GM19238 (cell line): Measurements from ENCODE around the gene ARRB2.

Experiments used
- DNase-seq: peaks from one replicate; pipeline ENCODE4 v3.0.0; 2011; ENCODE audit warnings: low spot score; ENCODE audit not compliant: insufficient read length

ARRB2 gene

DNA sequence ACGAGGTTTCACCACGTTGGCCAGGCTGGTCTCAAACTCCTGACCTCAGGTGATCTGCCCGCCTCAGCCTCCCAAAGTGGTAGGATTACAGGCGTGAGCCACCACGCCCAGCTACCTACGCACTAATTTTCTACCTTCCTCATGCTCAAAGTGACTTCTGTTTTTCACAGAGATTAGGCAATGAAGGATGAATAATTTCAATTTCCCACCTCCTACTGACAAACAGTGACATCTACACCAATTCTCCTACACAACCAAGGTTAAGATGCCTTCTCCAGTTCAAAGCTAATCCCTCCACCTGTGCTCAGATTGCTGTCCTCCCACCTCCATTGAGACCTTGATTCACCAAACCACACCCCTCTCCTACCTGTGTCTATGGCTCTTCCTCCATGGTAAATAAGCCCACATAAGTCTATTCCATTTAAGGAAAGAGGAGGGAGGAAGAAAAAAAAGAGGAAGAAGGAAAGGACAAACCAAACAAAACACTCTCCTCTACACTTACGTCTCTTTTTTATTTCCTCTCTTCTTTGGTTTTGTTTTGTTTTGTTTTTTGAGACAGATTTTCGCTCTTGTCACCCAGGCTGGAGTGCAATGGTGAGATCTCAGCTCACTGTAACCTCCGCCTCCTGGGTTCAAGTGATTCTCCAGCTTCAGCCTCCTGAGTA is 15.3 kb downstream of the ARRB2 start:
- DNase-seq: no peak

DNA sequence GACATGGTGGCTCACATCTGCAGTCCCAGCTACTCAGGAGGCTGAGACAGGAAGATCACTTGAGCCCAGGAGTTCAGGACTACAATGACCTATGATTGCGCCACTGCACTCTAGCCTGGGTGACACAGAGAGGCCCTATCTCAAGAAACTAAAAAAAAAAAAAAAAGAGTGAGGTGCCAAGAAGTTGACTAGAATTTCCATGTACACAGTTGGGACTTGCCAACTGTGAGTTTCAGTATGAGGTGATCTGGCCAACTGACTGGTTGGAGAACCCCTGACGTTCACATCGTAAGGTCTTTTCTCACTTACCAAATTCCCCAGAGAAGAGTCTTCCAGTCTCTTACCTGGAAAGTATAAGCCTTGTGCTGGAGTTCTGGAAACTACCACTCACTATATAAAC is 17.7 kb downstream of the ARRB2 start:
- no peak for DNase-seq

DNA sequence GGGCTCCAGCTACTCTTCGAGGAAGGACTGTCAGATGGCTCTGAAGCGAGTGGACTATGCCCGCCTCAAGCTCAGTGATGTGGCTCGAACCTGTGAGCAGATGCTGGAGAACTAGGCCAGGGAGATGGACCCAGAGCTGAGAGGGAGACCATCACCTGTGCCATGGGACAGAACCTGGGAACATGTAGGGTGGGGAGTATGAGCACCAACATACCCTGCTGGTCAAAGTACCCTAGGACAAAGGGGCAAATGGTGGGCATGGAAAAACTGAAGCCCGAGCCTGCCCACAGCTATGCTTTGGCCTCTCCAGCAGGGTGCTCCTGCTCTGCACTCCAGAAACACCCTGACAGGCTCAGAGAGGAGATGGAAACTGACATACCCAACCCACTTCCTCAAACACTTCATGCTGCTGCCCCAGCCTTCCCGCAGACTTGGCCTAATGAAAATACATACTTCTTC is 22.7 kb downstream of the ARRB2 start:
- DNase-seq: no peak

DNA sequence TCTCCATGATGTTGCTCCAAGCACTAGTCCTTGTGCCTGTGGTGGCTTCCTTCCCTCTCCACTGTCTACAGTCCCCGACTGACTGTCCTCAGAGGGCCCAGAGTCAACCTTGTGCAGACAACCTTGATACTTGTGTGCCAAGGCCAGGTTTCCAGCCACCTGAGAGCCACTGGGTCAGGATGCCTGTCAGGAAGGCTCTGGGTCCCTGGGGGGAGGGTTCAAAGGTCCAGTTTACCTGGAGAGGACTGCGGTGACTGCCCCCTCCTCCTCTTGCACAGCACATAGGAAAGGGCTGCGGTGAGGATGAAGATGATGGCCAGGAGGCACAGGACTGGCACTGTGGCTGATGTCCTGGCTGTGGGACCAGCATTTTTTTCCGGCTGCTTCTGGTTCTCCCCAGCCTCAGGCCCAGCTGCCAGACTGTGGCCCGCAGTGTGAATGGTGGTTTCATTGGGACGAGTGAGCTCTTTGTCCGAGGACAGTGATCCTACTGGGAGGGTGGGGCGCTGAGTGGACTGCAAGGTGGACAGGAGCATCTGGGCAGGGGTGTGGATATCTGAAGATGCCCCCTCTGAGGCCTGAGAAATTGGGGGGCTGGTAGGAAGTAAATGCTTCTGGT is 24.5 kb downstream of the ARRB2 start:
- DNase-seq: no peak

DNA sequence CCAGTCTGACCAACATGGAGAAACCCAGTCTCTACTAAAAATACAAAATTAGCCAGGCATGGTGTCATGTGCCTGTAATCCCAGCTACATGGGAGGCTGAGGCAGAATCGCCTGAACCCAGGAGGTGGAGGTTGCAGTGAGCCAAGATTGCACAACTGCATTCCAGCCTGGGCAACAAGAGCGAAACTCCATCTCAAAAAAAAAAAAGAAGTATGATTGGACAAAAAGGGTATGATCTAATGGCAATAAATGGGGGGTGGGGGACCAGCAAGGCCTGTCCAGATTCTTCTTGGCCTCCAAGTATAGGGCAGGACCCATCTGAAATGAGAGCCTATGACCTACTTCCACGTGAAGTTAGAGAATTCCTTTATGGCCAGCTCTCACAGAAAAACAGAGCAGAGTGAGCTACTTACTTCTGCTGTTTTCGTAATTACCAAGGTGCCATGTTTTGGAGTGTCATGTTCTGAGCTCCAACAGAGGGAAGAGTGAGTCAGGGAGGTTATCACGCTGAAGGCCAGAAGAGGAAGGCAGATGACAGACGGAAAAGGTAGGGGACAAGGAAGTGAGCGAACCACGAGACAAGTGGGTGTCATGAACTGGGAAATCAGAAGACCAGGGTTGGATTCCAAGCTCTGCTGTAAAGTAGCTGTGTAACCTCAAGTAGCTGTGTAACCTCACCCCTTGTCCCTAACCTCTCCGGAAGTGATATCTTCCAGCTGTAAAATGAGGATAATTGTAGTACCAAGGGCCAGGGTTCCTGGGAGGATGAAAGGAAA is 25.6 kb downstream of the ARRB2 start:
- DNase-seq: no peak

DNA sequence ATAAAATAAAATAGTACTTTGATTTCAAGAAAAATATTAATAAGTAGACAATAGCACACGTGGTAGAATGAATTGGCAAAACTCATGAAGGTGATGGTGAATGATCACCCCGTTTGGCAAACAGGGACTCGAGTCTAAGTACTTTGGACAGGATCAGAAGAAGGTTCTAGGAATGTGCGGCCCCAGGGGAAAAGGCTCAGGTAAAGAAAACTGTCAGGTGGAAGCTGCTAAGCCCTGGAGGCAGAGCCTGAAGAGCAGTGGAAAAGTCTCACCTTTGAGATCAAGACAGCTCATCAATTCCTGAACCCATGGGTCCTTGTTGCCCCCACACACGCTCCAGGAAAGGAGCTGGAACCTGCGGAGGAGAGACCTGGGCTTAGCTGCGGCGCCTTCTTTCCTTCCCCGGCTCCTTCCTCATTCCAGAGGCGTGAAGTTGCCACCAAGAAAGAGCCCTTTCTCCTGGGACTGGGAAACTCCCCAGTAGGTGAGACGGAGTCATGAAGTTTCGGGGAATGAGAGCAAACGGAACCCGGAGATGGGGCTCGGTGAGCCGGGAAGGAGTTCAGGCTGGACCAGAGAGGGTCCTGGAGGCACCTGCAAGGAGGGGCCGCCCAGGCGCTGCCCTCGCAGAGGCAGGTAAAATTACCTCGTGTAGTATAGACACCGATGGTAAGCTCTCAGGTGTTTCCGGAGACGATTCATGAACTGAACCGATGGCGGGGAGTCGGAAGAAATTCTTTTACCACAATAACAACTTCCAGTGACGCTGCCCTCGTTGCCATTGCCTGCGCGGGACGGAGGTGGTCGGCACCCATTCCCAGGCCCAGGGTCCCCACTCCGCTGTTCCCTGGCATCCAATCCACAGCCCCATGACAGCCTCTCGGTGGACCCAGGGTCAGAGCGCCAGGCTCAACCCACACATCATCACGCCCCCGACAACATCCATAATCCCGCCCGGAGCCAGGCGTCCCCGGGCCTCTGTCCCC is 28.0 kb downstream of the ARRB2 start:
- no peak for DNase-seq

DNA sequence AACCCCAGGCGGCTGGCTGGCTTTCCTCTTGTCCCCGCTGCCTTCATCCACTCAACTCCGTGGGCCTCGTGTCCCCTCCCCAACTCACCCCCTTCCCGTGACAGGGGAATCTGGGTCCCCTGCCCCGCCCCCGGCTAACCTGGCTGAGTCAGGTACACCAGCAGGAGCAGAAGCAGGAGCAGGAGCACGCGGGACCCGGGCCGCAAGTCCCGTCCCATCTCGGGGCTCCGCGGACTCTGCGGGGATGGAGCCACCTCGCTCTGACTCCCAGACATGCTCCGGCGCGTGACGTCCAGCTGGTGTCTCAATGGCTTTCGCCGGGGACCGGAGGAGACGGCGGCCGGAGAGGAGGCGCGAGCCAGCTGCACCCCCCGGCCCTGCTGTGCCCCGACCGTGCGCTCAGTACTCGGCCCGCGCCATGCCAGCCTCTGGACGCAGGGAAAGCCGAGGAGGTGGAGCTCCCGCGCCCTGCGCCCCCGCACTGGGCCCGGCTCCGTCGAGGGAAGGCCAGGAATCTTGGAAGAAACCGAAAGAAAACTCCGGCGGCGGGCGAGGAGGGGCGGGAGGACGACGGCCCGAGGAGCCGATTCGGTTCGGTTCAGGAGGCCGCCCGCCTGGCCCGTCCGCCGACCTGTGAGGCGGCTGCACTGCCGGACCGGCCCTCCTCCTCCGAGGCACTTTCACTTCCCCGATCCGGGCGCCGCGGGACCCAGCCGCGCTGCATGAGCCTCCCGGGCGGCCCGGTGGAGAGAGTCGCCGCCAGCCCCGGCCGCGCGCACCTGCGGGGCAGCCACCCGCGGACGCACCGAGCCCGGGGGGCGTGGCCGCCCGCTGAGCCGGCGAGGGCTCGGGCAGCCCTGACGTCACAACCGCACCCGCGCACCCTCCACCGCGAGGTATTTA is 28.9 kb downstream of the ARRB2 start, which contains the start of the genes CXCL16 and ZMYND15:
TSS of gene CXCL16 (minus strand) at position 807 of the 903 bp plus-strand sequence. CDS start at position 218, 589 bp downstream.
TSS of gene ZMYND15 (plus strand) at position 712 of the 903 bp plus-strand sequence. CDS start 716 bp downstream, outside the sequence.
- peak; percentile 81 for DNase-seq

DNA sequence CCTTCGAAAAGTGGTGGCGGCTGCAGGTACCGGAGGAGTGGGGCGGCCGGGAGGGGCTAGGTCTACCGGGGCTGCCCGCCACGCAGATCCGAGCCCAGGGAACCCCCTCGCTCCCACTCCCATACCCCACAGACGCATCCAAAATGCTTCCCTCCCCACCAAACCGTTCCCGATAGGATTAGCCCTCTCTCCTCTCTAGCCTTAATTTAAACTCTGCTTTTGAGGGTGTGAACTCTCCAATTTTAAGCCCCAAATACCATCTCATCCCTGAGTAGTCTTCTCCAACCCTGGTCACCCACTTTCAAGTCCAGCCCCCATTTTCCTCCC is 29.6 kb downstream of the ARRB2 start:
- no peak for DNase-seq

DNA sequence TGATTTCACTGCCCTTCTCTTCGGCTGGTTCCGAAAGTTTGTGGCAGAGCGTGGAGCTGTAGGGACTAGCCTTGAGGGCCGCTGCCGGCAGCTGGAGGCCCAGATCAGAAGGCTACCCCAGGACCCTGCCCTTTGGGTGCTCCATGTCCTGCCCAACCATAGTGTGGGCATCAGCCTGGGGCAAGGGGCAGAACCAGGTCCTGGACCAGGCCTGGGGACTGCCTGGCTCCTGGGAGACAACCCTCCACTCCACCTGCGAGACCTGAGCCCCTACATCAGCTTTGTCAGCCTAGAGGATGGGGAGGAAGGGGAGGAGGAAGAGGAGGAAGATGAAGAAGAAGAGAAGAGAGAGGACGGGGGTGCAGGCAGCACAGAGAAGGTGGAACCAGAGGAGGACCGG is 30.2 kb downstream of the ARRB2 start:
- DNase-seq: no peak

DNA sequence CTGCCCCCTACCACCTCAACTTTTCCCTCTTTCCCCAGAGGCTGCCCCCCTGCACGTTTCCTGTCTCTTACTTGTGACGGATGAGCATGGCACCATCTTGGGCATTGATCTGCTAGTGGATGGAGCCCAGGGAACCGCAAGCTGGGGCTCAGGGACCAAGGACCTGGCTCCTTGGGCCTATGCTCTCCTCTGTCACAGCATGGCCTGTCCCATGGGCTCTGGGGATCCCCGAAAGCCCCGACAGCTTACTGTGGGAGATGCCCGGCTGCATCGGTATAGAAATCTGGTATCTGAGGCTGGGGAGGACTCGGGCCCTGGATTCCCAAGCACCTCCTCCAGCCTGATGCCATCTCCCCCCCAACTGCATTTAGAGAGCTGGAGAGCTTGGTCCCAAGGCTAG is 31.1 kb downstream of the ARRB2 start:
- no peak for DNase-seq

DNA sequence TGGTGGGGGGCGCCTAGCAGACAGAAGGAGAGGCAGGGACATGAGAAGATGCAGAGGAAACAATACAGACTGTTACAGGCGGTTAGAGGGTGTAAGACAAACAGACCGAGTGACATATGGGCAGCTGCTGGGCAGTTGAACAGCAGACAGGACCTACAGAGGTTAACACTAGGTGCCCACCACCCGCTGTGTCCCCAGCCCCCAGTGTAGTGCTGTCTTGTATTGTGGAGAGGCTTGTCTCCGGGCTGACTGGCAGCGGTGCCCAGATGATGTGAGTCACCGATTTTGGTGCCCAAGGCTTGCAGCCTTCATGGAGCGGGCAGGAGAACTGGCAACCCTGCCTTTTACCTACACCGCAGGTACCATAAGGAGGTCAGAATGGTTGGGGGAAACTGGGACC is 31.7 kb downstream of the ARRB2 start:
- DNase-seq: no peak

DNA sequence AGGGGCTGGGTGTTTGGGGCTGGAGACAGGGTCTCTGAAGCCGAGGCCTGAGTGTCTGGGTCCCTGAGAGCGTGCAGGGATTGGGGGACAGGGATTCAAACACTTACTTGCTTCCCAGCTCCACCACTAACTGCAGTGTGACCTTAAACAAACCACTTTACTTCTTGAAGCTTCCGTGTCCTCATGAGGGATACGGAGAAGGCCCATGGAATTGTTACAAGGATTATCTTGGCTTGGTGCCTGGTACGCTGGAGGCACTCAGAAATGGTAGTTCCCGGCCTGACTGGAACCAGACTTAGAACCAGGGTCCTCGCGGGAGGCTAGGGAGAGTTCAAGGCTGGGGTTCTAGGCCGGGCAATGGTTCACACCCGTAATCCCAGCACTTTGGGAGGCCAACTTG is 32.2 kb downstream of the ARRB2 start:
- no peak for DNase-seq

DNA sequence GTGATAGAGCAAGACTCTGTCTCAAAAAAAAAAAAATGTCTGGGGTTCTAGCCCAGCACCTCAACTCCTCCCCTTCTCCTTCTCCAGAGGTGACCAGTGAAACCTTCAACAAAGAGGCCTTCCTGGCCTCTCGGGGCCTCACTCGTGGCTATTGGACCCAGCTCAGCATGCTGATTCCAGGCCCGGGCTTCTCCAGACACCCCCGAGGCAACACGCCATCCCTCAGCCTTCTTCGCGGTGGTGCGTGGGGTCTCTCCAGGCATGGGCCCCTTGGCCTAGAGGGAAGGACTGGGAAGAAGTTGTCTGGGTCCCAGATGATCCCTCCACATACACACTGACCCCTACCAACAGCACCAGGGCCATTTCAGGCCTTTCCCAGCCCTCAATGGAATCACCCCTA is 32.8 kb downstream of the ARRB2 start:
- DNase-seq: no peak

DNA sequence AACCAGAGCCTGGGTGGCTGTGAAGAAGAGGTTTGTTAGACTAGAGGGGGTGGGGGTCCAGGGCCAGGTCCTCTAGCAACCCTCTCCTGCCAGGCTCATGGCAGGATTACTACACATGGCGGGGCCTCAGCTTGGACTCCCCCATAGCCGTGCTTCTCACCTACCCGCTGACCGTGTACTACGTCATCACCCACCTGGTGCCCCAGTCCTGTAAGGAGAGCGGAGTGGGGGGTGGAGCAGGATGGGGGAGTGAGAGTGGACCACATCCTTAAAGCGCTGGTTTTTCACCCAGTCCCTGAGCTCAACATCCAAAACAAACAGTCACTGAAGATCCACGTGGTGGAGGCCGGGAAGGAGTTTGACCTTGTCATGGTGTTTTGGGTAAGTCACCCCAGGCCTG is 33.5 kb downstream of the ARRB2 start:
- DNase-seq: no peak

DNA sequence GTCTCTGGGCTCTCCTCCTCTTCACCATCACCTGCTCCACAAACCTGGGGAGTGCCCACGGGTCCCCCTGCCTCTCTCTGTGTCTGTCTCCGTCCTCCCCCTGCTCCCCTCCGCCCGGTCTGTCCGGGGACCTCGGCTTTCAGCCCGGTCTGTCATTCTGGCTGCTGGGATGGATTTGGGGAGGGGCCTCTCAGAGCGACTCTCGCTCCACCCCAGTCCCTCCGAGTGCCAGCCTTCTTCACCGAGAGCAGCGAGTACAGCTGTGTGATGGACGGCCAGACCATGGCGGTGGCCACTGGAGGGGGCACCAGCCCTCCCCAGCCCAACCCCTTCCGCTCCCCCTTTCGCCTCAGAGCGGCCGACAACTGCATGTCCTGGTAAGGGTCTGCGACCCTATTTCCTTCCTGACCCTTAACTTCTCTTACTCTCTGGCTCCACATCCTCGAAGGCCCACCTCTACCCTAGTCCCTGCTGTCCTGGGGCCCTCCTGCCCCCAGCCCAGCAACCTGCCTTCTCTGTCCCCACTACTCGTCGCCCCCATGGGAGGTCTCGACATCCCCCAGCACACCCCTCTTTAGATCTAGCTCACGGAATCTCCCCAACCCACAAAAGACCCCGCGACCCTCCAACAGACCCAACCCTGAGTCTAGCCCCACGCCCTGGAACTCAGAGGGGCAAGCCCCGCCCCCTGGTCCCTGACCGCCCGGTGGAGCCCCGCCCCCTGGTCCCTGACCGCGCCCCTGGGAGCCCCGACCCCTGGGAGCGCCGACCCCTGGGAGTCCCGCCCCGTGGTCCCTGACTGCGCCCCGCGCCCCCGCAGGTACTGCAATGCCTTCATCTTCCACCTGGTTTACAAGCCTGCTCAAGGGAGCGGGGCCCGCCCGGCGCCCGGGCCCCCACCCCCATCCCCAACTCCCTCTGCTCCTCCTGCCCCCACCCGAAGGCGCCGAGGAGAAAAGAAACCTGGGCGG is 34.9 kb downstream of the ARRB2 start:
- no peak for DNase-seq

DNA sequence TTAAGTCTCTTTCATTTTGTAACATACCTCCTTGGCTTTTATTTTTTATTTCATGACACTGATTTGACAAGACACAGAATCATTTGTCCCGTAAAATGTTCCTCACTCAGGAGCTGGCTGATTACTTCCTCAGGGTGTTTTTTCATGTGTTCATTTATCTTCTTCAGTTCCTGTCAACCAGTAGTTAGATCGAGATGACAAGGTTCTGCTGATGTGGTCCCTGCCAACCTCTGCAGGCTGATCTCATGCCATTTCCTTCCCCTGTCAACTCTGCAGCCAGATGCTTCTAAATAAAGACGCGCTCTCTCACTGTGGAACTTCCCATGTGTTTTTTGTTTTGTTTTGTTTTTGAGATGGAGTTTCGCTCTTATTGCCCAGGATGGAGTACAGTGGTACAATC is 37.4 kb downstream of the ARRB2 start:
- DNase-seq: no peak

DNA sequence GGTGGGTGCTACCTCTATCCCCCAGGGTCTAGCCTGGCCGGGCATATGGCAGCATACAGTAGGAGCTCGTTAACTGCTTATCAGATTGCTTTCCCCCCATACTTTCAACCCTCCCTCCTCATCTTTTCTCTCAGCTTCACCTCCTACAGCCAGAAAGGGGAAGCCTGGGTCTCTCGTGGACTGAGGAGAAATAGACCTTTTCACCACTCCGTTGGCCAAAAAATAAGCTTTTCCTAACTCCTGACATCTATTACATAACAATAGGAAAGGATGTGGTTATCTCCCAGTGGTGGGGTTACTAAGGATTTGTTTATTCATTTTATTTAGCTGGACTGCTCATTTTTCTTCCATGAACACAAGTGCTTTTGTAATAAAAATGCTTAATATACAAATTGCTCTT is 38.3 kb downstream of the ARRB2 start:
- DNase-seq: no peak

DNA sequence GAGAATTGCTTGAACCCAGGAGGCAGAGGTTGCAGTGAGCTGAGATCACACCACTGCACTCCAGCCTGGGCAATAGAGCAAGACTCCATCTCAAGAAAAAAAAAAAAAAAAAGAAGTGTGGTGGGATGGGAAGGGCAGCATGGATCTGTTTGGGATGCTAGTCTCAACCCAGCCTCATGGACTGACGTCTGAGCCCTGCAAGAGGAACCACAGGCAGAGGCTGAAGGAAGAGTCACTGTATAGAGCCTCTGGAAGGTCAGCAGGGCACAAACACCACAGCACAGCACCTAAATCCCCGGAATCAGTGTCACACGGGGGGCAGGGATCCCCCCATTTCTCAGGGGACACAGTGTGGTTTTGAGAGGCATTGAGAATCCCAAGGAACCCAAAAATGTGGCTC is 40.2 kb downstream of the ARRB2 start:
- DNase-seq: no peak

DNA sequence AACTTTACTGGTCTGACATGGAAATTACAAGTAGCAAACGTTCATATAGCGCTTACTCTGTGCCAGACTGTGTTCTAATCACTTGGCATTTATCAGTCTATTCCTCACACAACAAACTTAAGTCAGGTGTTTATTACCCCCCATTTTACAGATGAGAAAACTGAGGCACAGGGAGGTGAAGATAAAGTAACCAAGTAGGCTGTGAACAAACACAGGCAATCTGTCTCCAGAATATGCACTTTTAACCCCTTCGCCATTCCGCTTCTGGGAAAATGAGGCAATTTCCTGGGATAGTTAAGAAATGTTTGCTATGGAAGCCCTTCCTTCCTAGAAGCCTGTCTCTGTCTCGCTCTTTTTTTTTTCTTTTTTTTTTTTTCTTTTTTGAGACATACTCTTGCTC is 41.5 kb downstream of the ARRB2 start:
- DNase-seq: no peak
